ENCODE measurements around the gene KHDC1. TPM values are rescaled to one million over a fixed set of nuclear protein-coding genes. Genes with fewer than 3 reads are reported as not detected.
"Not testable (repeated sequence)": the region's sequence is repeated elsewhere in the genome, so short reads cannot be mapped to it uniquely, and the experiment has no call there.

The KHDC1 gene
- total RNA-seq, 4 donors from 2014 or later = 1.3 to 2.5 (median 1.8) TPM; not detected in 1

DNA sequence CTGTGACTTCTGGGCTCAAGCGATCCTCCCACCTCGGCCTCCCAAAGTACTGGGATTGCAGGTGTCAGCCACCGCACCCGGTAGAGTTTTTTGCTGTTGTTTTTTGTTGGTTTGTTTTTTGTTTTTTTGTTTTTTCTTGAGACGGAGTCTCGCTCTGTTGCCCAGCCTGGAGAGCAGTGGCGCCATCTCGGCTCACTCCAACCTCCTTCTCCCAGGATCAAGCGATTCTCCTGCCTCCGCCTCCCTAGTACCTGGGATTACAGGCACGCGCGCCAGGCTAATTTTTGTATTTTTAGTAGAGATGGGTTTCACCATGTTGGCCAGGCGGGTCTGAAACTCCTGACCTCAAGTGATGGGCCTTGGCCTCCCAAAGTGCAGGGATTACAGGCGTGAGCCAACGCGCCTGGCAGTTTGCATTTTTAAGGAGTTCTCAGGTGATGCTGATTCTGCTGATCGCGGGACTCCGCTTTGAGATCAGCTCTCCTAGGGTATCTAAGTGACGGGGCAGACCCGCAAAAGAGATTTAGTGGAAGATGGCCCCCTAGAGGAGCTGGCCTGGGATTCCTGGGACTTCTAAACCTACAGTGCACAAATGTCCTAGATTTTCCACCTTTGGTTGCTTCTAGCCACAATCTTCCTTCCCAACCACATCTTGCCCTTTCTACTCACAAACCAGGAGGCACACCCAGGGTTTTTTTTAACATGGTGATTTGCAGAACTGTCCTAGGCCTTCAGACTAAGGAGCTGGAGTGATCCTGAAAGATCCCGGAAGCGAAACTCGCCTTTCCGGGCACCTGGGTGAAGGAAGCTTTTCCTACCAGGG lies 45.9 kb upstream of the KHDC1 start:
- no peak for DNase-seq (ENCODE audit: extremely low spot score)
- TF ChIP-seq, protein P1, sequence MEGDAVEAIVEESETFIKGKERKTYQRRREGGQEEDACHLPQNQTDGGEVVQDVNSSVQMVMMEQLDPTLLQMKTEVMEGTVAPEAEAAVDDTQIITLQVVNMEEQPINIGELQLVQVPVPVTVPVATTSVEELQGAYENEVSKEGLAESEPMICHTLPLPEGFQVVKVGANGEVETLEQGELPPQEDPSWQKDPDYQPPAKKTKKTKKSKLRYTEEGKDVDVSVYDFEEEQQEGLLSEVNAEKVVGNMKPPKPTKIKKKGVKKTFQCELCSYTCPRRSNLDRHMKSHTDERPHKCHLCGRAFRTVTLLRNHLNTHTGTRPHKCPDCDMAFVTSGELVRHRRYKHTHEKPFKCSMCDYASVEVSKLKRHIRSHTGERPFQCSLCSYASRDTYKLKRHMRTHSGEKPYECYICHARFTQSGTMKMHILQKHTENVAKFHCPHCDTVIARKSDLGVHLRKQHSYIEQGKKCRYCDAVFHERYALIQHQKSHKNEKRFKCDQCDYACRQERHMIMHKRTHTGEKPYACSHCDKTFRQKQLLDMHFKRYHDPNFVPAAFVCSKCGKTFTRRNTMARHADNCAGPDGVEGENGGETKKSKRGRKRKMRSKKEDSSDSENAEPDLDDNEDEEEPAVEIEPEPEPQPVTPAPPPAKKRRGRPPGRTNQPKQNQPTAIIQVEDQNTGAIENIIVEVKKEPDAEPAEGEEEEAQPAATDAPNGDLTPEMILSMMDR (IDR thresholded peaks at IDR 0.05) = no peak
- TF ChIP-seq EP300 (IDR thresholded peaks at IDR 0.05) (no peak), POLR2AphosphoS5 (IDR thresholded peaks at IDR 0.05) (no peak), POLR2A (IDR thresholded peaks at IDR 0.05; ENCODE audit: low read depth) (no peak)
- Histone ChIP-seq H3K27ac (replicated peaks in 1 of 4) (peak overlapping the region in 2 of 4 donors; percentile 64 to 72), H3K4me1 (peaks cover 8 to 26% (median 21%) of the 10 kb centered on the region in 4 donors), H3K36me3 (no peaks in the 10 kb centered on the region), H3K4me3 (peak overlapping the region; percentile 63 to 69 (median 66)), H3K27me3 (no peaks in the 10 kb centered on the region), H3K9me3 (no peaks in the 10 kb centered on the region)
- 81% methylated on average over 24 of the region's 26 CpGs for WGBS
- intact Hi-C loops (cut with DNase I) = no loop called here

DNA sequence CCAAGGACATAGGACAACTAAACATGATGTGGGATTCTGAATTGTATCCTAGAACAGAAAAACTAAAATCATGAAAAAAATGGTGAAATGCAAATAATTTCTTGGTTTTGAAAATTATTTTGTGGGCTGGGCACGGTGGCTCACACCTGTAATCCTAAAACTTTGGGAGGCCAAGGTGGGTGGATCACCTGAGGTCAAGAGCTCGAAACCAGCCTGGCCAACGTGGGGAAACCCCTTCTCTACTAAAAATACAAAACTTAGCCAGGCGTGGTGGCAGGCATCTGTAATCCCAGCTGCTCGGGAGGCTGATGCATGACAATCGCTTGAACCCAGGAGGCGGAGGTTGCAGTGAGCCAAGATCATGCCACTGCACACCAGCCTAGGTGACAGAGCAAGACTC lies 40.8 kb upstream of the KHDC1 start:
- intact Hi-C loops (cut with DNase I); H3K9me3 ChIP-seq; DNase-seq (ENCODE audit: extremely low spot score); H3K4me3 ChIP-seq; H3K27me3 ChIP-seq; H3K36me3 ChIP-seq; H3K27ac ChIP-seq (replicated peaks in 1 of 4): not testable (repeated sequence)
- WGBS = 90% methylated on average over 7 of the region's 7 CpGs
- H3K4me1 ChIP-seq = peaks cover 0 to 15% (median 10%) of the 10 kb centered on the region in 4 donors

DNA sequence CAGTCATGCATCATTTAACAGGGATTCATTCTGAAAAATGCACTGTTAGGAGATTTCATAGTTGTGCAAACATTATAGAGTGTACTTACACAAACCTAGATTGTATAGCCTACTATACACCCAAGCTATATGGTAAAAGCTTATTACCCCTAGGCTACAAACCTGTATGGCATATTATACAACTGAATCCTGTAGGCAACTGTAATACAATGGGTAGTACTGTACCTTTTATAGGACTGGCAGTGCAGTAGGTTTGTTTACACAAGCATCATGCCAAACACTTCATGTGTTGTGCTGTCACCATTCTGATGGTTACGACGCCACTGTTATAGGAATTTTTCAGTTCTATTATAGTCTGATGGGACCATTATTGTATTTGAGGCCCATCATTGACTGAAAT lies 39.3 kb upstream of the KHDC1 start:
- Histone ChIP-seq H3K4me1 (peaks cover 0 to 16% (median 7%) of the 10 kb centered on the region in 4 donors), H3K36me3 (no peaks in the 10 kb centered on the region), H3K9me3 (no peaks in the 10 kb centered on the region), H3K27ac (replicated peaks in 1 of 4) (no peak overlapping the region), H3K4me3 (no peak overlapping the region), H3K27me3 (peaks cover 0 to 6% (median 0%) of the 10 kb centered on the region in 4 donors)
- no peak for DNase-seq (ENCODE audit: extremely low spot score)
- WGBS = 94% methylated on average over 2 of the region's 2 CpGs
- intact Hi-C loops (cut with DNase I) = no loop called here
- TF ChIP-seq POLR2A (IDR thresholded peaks at IDR 0.05; ENCODE audit: low read depth) (no peak), EP300 (IDR thresholded peaks at IDR 0.05) (no peak), POLR2AphosphoS5 (IDR thresholded peaks at IDR 0.05) (no peak)
- TF ChIP-seq, protein P1 (IDR thresholded peaks at IDR 0.05) = no peak

DNA sequence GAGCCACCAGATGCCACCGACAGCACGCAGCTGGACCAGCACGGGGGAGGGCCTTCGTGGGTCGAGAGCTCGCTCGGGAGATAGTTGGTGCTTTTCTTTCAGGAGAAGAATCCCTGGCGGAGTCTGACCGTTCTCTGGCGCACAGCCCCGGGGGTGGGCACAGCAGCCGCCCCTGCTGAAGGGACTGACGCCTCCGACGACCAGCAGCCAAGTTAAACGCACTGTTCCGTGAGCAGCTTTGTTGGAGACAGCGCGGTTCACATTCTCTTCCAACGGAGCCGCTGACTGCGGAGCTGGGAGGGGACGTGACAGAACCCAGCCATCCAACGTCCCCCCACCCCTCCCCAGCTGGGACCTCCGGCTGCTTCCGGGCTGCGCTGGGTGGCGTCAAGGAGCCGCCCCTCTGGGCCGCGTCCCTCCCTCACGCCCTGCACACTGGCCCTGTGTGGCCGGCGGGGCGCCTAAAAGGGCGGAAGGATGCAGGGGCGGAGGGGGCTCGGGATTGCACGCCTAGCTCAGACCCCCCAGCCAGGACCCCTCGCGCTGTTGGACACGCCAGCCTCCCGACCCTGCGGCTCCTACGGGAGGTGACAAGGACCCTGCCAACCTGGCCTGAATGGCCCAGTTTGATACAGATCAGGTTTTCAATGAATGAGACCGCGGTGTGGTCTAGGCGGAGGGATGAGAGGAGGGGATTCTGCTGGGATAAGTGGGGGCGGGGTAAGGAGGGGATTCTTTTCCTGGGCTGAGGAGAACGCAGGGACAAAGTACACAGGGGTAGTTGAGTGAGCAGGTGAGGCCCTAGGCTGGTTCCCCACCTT lies 36.4 kb upstream of the KHDC1 start:
- Histone ChIP-seq H3K9me3 (no peaks in the 10 kb centered on the region), H3K4me1 (peaks cover 0 to 16% (median 7%) of the 10 kb centered on the region in 4 donors), H3K36me3 (no peaks in the 10 kb centered on the region), H3K27ac (replicated peaks in 1 of 4) (no peak overlapping the region), H3K4me3 (peak overlapping the region; percentile 46 to 53 (median 50)), H3K27me3 (peaks cover 0 to 6% (median 0%) of the 10 kb centered on the region in 4 donors)
- TF ChIP-seq POLR2AphosphoS5 (IDR thresholded peaks at IDR 0.05) (no peak), EP300 (IDR thresholded peaks at IDR 0.05) (no peak), POLR2A (IDR thresholded peaks at IDR 0.05; ENCODE audit: low read depth) (no peak)
- TF ChIP-seq, protein P1 (IDR thresholded peaks at IDR 0.05) = no peak
- 45% methylated on average over 23 of the region's 50 CpGs for WGBS
- intact Hi-C loops (cut with DNase I) = no loop called here
- DNase-seq (ENCODE audit: extremely low spot score) = no peak

DNA sequence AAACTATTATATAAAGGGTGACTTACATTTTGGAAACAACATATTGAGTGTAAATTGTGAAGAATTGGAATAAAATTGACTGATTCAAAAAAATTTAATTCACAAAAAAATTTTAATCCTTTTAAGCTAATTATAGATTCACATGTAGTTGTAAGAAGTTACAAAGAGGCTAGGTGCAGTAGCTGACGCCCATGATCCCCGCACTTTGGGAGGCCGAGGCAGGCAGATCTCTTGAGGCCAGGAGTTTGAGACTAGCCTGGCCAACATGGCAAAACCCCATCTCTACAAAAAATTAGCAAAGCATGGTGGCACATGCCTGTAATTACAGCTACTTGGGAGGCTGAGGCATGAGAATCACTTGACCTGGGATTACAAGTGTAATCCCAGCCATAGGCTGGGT lies 30.3 kb upstream of the KHDC1 start:
- H3K27ac ChIP-seq (replicated peaks in 1 of 4) = no peak overlapping the region
- intact Hi-C loops (cut with DNase I) = no loop called here
- no peaks in the 10 kb centered on the region for H3K27me3 ChIP-seq
- no peaks in the 10 kb centered on the region for H3K9me3 ChIP-seq
- WGBS = 98% methylated on average over 3 of the region's 3 CpGs
- peaks cover 0 to 7% (median 0%) of the 10 kb centered on the region in 4 donors for H3K36me3 ChIP-seq
- no peak for TF ChIP-seq EP300 (IDR thresholded peaks at IDR 0.05)
- no peak for TF ChIP-seq POLR2AphosphoS5 (IDR thresholded peaks at IDR 0.05)
- TF ChIP-seq, protein P1 (IDR thresholded peaks at IDR 0.05) = no peak
- no peak for TF ChIP-seq POLR2A (IDR thresholded peaks at IDR 0.05; ENCODE audit: low read depth)
- no peaks in the 10 kb centered on the region for H3K4me1 ChIP-seq
- H3K4me3 ChIP-seq = no peak overlapping the region
- DNase-seq (ENCODE audit: extremely low spot score) = no peak
